Measurements from ENCODE around the gene NFS1.
"Not testable (repeated sequence)": the region's sequence is repeated elsewhere in the genome, so short reads cannot be mapped to it uniquely, and the experiment has no call there.

The NFS1 gene

DNA sequence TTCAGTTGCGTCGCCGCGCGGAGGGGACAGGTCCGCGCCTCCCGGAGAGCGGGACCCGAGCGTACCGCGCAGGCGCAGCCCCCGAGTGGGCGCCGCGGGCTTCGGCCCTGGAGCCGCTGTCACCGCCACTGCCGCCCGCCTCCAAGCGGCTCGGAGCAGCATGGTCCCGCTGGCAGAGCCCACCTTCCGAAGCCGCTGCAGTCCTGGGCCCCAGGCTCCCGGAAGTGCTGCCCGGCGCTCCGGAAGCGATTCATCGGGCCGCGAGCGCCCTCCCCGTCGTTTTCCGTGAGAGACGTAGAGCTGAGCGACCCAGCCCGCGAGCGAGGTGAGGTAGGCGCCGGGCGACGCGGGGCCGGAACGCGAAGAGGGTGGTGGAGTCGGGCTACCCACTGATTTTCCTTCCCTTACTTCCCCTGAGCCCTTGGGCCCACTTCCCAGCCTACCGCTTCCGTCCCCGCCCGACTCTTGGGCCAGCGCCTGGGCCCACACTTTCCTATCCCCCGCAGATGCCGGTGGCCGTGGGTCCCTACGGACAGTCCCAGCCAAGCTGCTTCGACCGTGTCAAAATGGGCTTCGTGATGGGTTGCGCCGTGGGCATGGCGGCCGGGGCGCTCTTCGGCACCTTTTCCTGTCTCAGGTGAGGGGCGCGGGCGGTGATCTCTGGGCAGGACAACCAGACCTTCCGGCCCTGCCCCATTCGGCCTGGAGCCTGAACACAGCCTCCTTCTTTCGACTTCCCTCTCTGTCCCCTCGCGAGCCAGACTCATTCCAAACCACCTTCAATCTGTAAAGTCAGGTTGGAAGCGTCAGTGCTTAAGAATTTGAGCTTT lies at the start of gene NFS1, which contains the start of gene ROMO1:
Gene NFS1, minus strand, starts transcription at position 226 of the 830 bp plus-strand sequence. Its CDS starts 64 bp downstream, at position 162.
Gene ROMO1, plus strand, starts transcription at position 279 of the 830 bp plus-strand sequence. Its CDS starts 228 bp downstream, at position 507.
- Histone ChIP-seq H3K36me3 (peaks cover 57% of the 10 kb centered on the region), H3K4me3 (ENCODE audit: low read depth in 1 of 2, low read length in 1 of 2) (peak within 1 kb of the TSS; percentile 75 to 87), H3K9me3 (no peaks in the 10 kb centered on the region), H3K27me3 (no peaks in the 10 kb centered on the region), H3K4me1 (ENCODE audit: control insufficient read depth in 1 of 2, insufficient read depth in 1 of 2, low read depth in 1 of 2, low read length in 1 of 2) (peaks cover 19 to 24% of the 10 kb centered on the region in 2 experiments), H3K27ac (peak within 1 kb of the TSS; percentile 85)
- TF ChIP-seq, protein P1, sequence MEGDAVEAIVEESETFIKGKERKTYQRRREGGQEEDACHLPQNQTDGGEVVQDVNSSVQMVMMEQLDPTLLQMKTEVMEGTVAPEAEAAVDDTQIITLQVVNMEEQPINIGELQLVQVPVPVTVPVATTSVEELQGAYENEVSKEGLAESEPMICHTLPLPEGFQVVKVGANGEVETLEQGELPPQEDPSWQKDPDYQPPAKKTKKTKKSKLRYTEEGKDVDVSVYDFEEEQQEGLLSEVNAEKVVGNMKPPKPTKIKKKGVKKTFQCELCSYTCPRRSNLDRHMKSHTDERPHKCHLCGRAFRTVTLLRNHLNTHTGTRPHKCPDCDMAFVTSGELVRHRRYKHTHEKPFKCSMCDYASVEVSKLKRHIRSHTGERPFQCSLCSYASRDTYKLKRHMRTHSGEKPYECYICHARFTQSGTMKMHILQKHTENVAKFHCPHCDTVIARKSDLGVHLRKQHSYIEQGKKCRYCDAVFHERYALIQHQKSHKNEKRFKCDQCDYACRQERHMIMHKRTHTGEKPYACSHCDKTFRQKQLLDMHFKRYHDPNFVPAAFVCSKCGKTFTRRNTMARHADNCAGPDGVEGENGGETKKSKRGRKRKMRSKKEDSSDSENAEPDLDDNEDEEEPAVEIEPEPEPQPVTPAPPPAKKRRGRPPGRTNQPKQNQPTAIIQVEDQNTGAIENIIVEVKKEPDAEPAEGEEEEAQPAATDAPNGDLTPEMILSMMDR (IDR thresholded peaks at IDR 0.05): no peak

DNA sequence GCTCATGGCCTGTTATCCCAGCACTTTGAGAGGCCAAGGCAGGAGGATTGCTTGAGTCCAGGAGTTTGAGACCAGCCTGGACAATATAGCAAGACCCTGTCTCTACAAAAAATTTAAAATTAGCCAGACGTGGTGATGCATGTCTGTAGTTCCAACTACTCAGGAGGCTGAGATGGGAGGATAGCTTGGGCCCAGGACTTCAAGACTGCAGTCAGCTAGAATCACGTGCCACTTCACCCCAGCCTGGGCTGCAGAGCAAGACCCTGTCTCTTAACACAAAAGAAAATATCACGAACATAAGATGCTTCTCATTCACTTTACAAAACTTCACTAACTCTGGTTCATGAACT lies 45.3 kb upstream of the NFS1 start:
- not testable (repeated sequence) for H3K9me3 ChIP-seq, H3K27me3 ChIP-seq
- H3K4me1 ChIP-seq (ENCODE audit: control insufficient read depth in 1 of 2, insufficient read depth in 1 of 2, low read depth in 1 of 2, low read length in 1 of 2): peaks cover 38 to 42% of the 10 kb centered on the region in 2 experiments
- peak overlapping the region; percentile 97 for H3K27ac ChIP-seq
- H3K36me3 ChIP-seq: peaks cover 12% of the 10 kb centered on the region
- peak overlapping the region; percentile 96 to 99 for H3K4me3 ChIP-seq (ENCODE audit: low read depth in 1 of 2, low read length in 1 of 2)

DNA sequence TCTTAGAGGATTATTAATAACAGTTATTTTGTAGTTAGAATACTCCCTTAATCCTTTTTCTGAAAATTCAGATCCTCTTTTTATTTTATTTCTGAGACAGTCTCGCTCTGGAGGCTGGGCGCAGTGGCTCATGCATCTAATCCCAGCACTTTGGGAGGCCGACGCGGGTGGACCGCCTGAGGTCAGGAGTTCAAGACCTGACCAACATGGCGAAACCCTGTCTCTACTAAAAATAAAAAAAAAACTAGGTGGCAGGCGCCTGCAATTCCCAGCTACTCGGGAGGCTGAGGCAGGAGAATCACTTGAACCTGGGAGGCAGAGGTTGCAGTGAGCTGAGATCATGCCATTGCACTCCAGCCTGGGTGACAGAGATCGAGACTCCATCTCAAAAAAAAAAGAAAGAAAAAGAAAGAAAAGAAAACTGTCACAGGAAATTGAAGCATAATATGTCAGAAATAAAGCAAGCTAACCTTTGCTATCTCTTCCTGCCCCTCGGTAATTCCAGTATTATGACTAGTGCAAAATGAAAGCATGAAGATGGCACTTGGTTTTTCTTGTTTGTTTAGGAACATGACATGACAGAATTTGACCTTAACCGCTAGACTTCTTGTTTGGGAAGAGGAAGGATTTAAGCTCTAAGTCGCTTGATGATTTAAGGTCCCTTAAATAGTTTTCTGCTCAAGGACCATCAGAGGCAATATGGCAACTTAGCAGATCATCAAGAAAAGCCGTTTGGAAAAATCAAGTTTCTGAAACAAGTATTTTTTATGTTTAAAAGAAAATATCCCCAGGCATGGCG lies 44.7 kb upstream of the NFS1 start:
- H3K36me3 ChIP-seq: peaks cover 18% of the 10 kb centered on the region
- peak overlapping the region; percentile 96 to 99 for H3K4me3 ChIP-seq (ENCODE audit: low read depth in 1 of 2, low read length in 1 of 2)
- no peaks in the 10 kb centered on the region for H3K27me3 ChIP-seq
- no peaks in the 10 kb centered on the region for H3K9me3 ChIP-seq
- peak overlapping the region; percentile 97 for H3K27ac ChIP-seq
- TF ChIP-seq, protein P1 (IDR thresholded peaks at IDR 0.05): no peak
- H3K4me1 ChIP-seq (ENCODE audit: control insufficient read depth in 1 of 2, insufficient read depth in 1 of 2, low read depth in 1 of 2, low read length in 1 of 2): peaks cover 42 to 45% of the 10 kb centered on the region in 2 experiments

DNA sequence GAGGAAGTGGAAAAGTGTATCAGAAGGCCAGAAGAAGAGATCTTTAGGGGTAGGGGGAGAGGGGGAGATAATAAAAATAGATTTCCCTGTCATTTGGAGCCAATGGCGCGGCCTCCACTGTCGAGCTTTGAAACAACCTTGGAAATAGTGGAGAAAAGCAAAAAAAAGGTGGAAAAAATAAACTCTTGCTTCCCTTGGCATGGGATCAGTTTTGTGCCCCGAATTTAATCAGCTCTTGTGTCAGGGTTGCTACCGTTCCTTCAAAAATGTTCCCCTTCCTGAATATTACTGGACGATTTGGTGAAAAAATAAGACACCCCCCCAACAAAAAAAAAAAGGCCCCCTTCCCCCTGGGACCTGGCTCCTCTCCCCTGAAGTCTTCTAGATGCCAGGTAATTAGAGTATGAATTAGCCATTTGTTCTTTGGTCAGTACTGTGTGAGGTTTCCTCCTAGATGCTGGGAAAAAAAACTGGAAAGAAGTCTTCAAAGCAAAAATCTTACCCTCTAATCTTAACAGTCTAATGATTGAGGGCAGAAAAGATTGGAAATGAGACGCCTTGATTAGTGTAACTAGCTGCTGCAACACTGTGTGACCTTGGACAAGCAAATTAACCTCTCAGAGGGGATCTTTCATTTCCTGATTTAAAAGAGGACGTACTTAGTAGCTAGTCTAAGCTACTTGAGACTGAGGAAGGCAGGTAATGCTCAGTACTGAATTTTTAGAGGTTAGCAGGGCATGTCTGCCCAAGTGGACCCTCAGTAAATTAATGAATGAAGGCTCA lies 43.8 kb upstream of the NFS1 start:
- Histone ChIP-seq H3K27me3 (no peaks in the 10 kb centered on the region), H3K4me1 (ENCODE audit: control insufficient read depth in 1 of 2, insufficient read depth in 1 of 2, low read depth in 1 of 2, low read length in 1 of 2) (peaks cover 42 to 52% of the 10 kb centered on the region in 2 experiments), H3K36me3 (peaks cover 27% of the 10 kb centered on the region), H3K4me3 (ENCODE audit: low read depth in 1 of 2, low read length in 1 of 2) (peak overlapping the region; percentile 96 to 99), H3K9me3 (no peaks in the 10 kb centered on the region), H3K27ac (peak overlapping the region; percentile 97)
- TF ChIP-seq, protein P1 (IDR thresholded peaks at IDR 0.05): no peak

DNA sequence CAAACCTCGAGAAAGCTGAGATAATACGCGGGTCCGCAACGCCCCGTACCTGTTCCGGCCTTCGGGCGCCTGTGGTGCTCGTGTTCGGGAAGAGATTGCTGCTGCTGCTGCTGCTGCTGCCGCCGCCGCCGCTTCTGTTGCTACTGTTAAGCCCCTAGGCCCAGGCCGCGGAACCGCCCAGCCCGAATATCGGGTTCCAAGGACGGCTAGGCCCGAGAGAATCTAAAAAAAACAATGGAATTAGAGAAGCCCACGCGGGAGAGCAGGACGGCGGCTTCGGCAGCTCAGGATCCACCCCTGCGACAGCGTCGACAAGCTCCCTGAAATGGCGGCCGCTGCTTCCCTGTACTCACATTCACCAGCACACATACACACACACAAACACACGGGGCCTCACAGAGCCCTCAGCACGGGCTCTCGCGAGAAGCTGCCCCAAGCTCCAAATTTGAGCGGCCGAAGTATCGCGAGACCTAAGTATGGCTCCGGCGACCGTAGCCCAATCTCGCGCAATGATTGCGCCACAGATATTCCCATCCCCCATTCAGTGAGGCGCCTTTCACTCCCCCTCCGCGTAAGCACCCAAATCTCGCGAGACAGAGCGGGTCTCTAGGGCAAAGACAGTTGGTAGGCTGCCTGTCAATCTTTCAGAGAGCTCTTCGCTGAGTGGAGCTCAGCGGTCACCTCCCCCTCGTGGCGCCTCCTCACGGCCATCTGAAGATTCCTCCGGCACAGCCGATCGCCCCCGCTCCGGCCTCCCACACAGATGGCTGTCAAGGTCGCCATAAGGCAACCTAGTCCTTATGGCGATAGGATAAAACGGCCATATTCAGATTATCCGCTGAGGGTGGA lies 43.0 kb upstream of the NFS1 start, which contains the start of gene RBM39:
Gene RBM39, minus strand, starts transcription at position 369 of the 849 bp plus-strand sequence. CDS start 1,386 bp downstream, outside the sequence.
- Histone ChIP-seq H3K27me3 (no peaks in the 10 kb centered on the region), H3K4me3 (ENCODE audit: low read depth in 1 of 2, low read length in 1 of 2) (peak within 1 kb of the TSS; percentile 96 to 99), H3K27ac (peak within 1 kb of the TSS; percentile 97), H3K9me3 (no peaks in the 10 kb centered on the region), H3K36me3 (peaks cover 35% of the 10 kb centered on the region), H3K4me1 (ENCODE audit: control insufficient read depth in 1 of 2, insufficient read depth in 1 of 2, low read depth in 1 of 2, low read length in 1 of 2) (peaks cover 42 to 52% of the 10 kb centered on the region in 2 experiments)
- TF ChIP-seq, protein P1 (IDR thresholded peaks at IDR 0.05): peak; percentile 77

Data from neutrophil (primary cell).